ENCODE results near the gene BCKDHA.
A peak's percentile ranks its signal among the peaks of the same experiment; 100 is the strongest.
"Not testable (repeated sequence)": the region's sequence is repeated elsewhere in the genome, so short reads cannot be mapped to it uniquely, and the experiment has no call there.

BCKDHA gene

GRCh38 chr19:41425174-41426115 lies 27.8 kb downstream of the BCKDHA start:
- H3K36me3 Mint-ChIP-seq, result peaks cover 4% of the 10 kb centered on the region
- H3K27ac Mint-ChIP-seq, result no peak overlapping the region
- no peak overlapping the region for H3K4me3 Mint-ChIP-seq
- peaks cover 24% of the 10 kb centered on the region for H3K4me1 Mint-ChIP-seq
- no peaks in the 10 kb centered on the region for H3K27me3 Mint-ChIP-seq
- no peaks in the 10 kb centered on the region for H3K9me3 Mint-ChIP-seq

GRCh38 chr19:41426116-41426841 lies 28.7 kb downstream of the BCKDHA start:
- Mint-ChIP-seq H3K27ac (no peak overlapping the region), H3K27me3 (no peaks in the 10 kb centered on the region), H3K4me1 (peaks cover 24% of the 10 kb centered on the region), H3K36me3 (peaks cover 3% of the 10 kb centered on the region), H3K4me3 (no peak overlapping the region), H3K9me3 (no peaks in the 10 kb centered on the region)

- peak within 1 kb of the TSS; percentile 86 for H3K4me3 Mint-ChIP-seq
- H3K4me1 Mint-ChIP-seq, result peaks cover 24% of the 10 kb centered on the region
- no peaks in the 10 kb centered on the region for H3K9me3 Mint-ChIP-seq
- H3K27ac Mint-ChIP-seq, result peak within 1 kb of the TSS; percentile 90
- H3K27me3 Mint-ChIP-seq, result no peaks in the 10 kb centered on the region
- peaks cover 3% of the 10 kb centered on the region for H3K36me3 Mint-ChIP-seq
These were observed 29.5 kb downstream of the BCKDHA start, which contains the start of gene B3GNT8 for GRCh38 chr19:41426952-41427646. Gene B3GNT8, minus strand, starts transcription at chr19:41427374. Its CDS starts 596 bp downstream, at chr19:41426778.

- peak overlapping the region; percentile 90 for H3K27ac Mint-ChIP-seq
- peaks cover 24% of the 10 kb centered on the region for H3K4me1 Mint-ChIP-seq
- H3K4me3 Mint-ChIP-seq, result peak overlapping the region; percentile 86
- H3K36me3 Mint-ChIP-seq, result peaks cover under 1% of the 10 kb centered on the region
- H3K9me3 Mint-ChIP-seq, result no peaks in the 10 kb centered on the region
- H3K27me3 Mint-ChIP-seq, result no peaks in the 10 kb centered on the region
These were observed 30.2 kb downstream of the BCKDHA start for GRCh38 chr19:41427647-41428480.

GRCh38 chr19:41428481-41428859 lies 30.9 kb downstream of the BCKDHA start:
- Mint-ChIP-seq H3K36me3 (no peaks in the 10 kb centered on the region), H3K9me3 (no peaks in the 10 kb centered on the region), H3K27ac (no peak overlapping the region), H3K4me1 (peaks cover 24% of the 10 kb centered on the region), H3K27me3 (no peaks in the 10 kb centered on the region), H3K4me3 (peak overlapping the region; percentile 33)

GRCh38 chr19:41430922-41431321 lies 33.3 kb downstream of the BCKDHA start:
- H3K4me3 Mint-ChIP-seq, result no peak overlapping the region
- H3K9me3 Mint-ChIP-seq, result no peaks in the 10 kb centered on the region
- H3K27ac Mint-ChIP-seq, result no peak overlapping the region
- no peaks in the 10 kb centered on the region for H3K36me3 Mint-ChIP-seq
- H3K27me3 Mint-ChIP-seq, result no peaks in the 10 kb centered on the region
- peaks cover 28% of the 10 kb centered on the region for H3K4me1 Mint-ChIP-seq

- H3K4me1 Mint-ChIP-seq, result peaks cover 28% of the 10 kb centered on the region
- H3K36me3 Mint-ChIP-seq, result peaks cover 4% of the 10 kb centered on the region
- no peak overlapping the region for H3K27ac Mint-ChIP-seq
- no peaks in the 10 kb centered on the region for H3K9me3 Mint-ChIP-seq
- H3K27me3 Mint-ChIP-seq, result no peaks in the 10 kb centered on the region
- H3K4me3 Mint-ChIP-seq, result no peak overlapping the region
These were observed 34.1 kb downstream of the BCKDHA start for GRCh38 chr19:41431426-41432386.

- Mint-ChIP-seq H3K27me3 (no peaks in the 10 kb centered on the region), H3K9me3 (no peaks in the 10 kb centered on the region), H3K4me1 (peaks cover 20% of the 10 kb centered on the region), H3K27ac (no peak overlapping the region), H3K36me3 (peaks cover 4% of the 10 kb centered on the region), H3K4me3 (no peak overlapping the region)
These were observed 35.6 kb downstream of the BCKDHA start for GRCh38 chr19:41433171-41433570.

GRCh38 chr19:41434450-41434849 lies 36.8 kb downstream of the BCKDHA start:
- H3K9me3 Mint-ChIP-seq, result no peaks in the 10 kb centered on the region
- H3K4me3 Mint-ChIP-seq, result no peak overlapping the region
- peaks cover 6% of the 10 kb centered on the region for H3K36me3 Mint-ChIP-seq
- peaks cover 10% of the 10 kb centered on the region for H3K4me1 Mint-ChIP-seq
- peak overlapping the region; percentile 47 for H3K27ac Mint-ChIP-seq
- no peaks in the 10 kb centered on the region for H3K27me3 Mint-ChIP-seq

- not testable (repeated sequence) for H3K27me3 Mint-ChIP-seq, H3K9me3 Mint-ChIP-seq, H3K36me3 Mint-ChIP-seq, H3K4me3 Mint-ChIP-seq, H3K4me1 Mint-ChIP-seq, H3K27ac Mint-ChIP-seq
These were observed 37.8 kb downstream of the BCKDHA start for GRCh38 chr19:41435376-41435775.

GRCh38 chr19:41435936-41436673 lies 38.5 kb downstream of the BCKDHA start:
- H3K27ac Mint-ChIP-seq, result no peak overlapping the region
- H3K4me1 Mint-ChIP-seq, result peaks cover 10% of the 10 kb centered on the region
- peak overlapping the region; percentile 9 for H3K4me3 Mint-ChIP-seq
- no peaks in the 10 kb centered on the region for H3K27me3 Mint-ChIP-seq
- H3K9me3 Mint-ChIP-seq, result no peaks in the 10 kb centered on the region
- H3K36me3 Mint-ChIP-seq, result peaks cover 6% of the 10 kb centered on the region

GRCh38 chr19:41436674-41436951 lies 39.0 kb downstream of the BCKDHA start:
- peaks cover 6% of the 10 kb centered on the region for H3K36me3 Mint-ChIP-seq
- H3K4me1 Mint-ChIP-seq, result peaks cover 10% of the 10 kb centered on the region
- no peaks in the 10 kb centered on the region for H3K9me3 Mint-ChIP-seq
- no peaks in the 10 kb centered on the region for H3K27me3 Mint-ChIP-seq
- H3K4me3 Mint-ChIP-seq, result peak overlapping the region; percentile 9
- H3K27ac Mint-ChIP-seq, result no peak overlapping the region

- H3K27ac Mint-ChIP-seq, result peak overlapping the region; percentile 70
These were observed 40.4 kb downstream of the BCKDHA start for GRCh38 chr19:41437944-41438574.

More at GRCh38 chr19:41437944-41438574, 40.4 kb downstream of the BCKDHA start:
- no peaks in the 10 kb centered on the region for H3K27me3 Mint-ChIP-seq
- H3K9me3 Mint-ChIP-seq, result no peaks in the 10 kb centered on the region
- peaks cover 10% of the 10 kb centered on the region for H3K4me1 Mint-ChIP-seq
- peaks cover 6% of the 10 kb centered on the region for H3K36me3 Mint-ChIP-seq
- H3K4me3 Mint-ChIP-seq, result no peak overlapping the region
